Activated CD8-positive, alpha-beta memory T cell treated with anti-CD3 and anti-CD28 coated beads, Interleukin-2, amount 10 ng/mL, durations not matched to agents 7 days and 5 days (primary cell): Measurements from ENCODE around the gene HCCS. TPM values are rescaled to one million over a fixed set of nuclear protein-coding genes. Genes with fewer than 3 reads are reported as not detected.
"Not testable (repeated sequence)": the region's sequence is repeated elsewhere in the genome, so short reads cannot be mapped to it uniquely, and the experiment has no call there.

ENCODE experiments used
- ATAC-seq: fragments of 150-1000 bp; cut with Tn5 transposase; one replicate; pipeline ENCODE4 v1.10.0; 2021; ENCODE audit warnings: moderate library complexity
- CTCF ChIA-PET: fragments of 350-600 bp; sonication (Branson Sonifier 250); formaldehyde crosslinking; loops from one replicate; lab custom pipeline; 2021; ENCODE audit warnings: antibody characterized with exemption; lab: Charles Lee
- DNase-seq: peaks from one replicate; pipeline ENCODE4 v3.0.0-alpha.2; 2020
- H3K27ac Mint-ChIP-seq: one replicate; pipeline ENCODE4 v1.8.0; 2021; ENCODE audit warnings: mild to moderate bottlenecking, mixed read lengths
- H3K27me3 Mint-ChIP-seq: one replicate; pipeline ENCODE4 v1.8.0; 2021; ENCODE audit warnings: mixed read lengths
- H3K36me3 Mint-ChIP-seq: one replicate; pipeline ENCODE4 v1.8.0; 2021; ENCODE audit warnings: mild to moderate bottlenecking, mixed read lengths
- H3K4me1 Mint-ChIP-seq: one replicate; pipeline ENCODE4 v1.8.0; 2021; ENCODE audit warnings: mixed read lengths
- H3K4me3 Mint-ChIP-seq: one replicate; pipeline ENCODE4 v1.8.0; 2021; ENCODE audit warnings: mild to moderate bottlenecking, moderate library complexity, mixed read lengths
- H3K9me3 Mint-ChIP-seq: one replicate; pipeline ENCODE4 v1.8.0; 2022; ENCODE audit warnings: low read depth, mixed read lengths
- total RNA-seq, 2 experiments: library from RNA; stranded (reverse); gene quantifications; one replicate each; pipeline ENCODE4 v1.2.3, GENCODE V29; 2021

HCCS gene
- total RNA-seq, 2 experiments from 2014 or later, result 18.9 to 25.9 TPM

DNA sequence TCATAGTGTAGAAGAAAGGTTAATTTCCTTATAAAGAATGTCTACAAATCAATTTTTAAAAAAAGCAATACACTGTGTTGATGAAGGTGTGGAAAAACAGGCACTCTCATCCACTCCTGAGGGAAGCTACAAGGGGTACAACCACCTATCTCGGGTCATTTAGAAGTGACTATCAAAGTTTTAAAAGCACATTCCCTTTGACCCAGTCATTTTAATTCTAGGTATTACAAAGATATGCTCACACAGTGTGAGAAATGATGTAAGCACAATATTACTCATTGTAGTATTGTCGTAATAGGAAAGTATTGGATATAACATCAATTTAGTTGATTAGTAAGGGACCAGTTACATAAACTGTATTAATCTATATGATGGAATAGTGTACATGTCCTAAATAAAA lies 7.4 kb upstream of the HCCS start:
- H3K4me3 Mint-ChIP-seq, result no peak overlapping the region
- peak; percentile 27 for ATAC-seq
- peaks cover 5% of the 10 kb centered on the region for H3K36me3 Mint-ChIP-seq
- no peak overlapping the region for H3K27ac Mint-ChIP-seq
- no peaks in the 10 kb centered on the region for H3K9me3 Mint-ChIP-seq
- H3K27me3 Mint-ChIP-seq, result no peaks in the 10 kb centered on the region
- H3K4me1 Mint-ChIP-seq, result peaks cover 10% of the 10 kb centered on the region
- CTCF ChIA-PET, result no interaction called here
- DNase-seq, result no peak

DNA sequence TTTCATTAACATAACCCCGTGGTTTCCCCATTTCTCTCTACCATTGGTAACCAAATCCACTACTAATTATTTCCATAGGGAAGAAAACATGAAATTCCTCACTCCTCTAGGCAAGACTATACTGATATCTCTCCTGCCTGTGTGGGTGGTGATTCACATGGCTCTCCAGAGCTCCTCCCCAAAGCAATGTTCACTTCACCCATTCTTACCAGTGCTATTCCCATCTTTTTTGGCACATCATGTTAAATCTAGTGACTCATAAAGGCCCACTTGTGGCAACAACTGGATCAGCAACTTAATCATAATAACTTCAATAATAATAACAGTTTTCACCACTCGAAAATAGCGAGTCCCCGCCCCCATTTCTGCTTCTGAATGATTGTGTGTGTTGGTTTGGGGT lies 6.1 kb upstream of the HCCS start:
- H3K36me3 Mint-ChIP-seq, result peaks cover 5% of the 10 kb centered on the region
- no peak overlapping the region for H3K27ac Mint-ChIP-seq
- CTCF ChIA-PET, result no interaction called here
- DNase-seq (no peak), ATAC-seq (no peak)
- peaks cover 10% of the 10 kb centered on the region for H3K4me1 Mint-ChIP-seq
- H3K9me3 Mint-ChIP-seq, result no peaks in the 10 kb centered on the region
- H3K4me3 Mint-ChIP-seq, result no peak overlapping the region
- no peaks in the 10 kb centered on the region for H3K27me3 Mint-ChIP-seq

DNA sequence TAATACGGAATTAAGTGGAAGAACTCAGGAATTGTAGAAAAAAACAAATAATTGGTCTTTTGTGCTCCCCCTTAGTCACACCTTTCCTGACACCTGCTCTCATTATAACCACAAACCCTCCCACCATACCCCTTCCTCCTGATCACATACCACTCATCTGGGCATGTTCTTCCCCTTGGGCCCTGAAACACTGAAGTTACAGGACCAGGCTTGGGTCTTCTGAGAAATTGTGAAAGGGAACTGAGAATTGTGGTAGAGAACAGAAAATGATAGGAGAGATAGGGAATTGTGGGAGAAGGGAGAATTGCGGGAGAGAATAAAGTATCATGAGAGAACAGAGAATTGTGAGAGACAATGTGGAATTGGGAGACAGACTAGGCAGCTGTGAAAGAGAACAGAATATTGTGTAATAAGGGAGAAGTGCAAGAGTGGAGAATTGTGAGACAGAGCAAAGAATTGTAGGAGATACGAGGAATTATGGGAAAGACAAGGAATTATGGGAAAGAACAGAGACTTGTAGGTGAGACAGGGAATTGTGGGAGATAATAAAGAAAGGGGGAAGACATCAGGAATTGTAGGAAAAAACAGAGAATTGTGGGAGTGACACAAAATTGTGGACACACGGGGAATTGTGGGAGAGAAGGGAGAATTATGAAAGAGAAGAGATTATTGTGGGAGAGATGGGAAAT lies 2.7 kb upstream of the HCCS start:
- DNase-seq, result no peak
- no peak overlapping the region for H3K4me3 Mint-ChIP-seq
- no peak for ATAC-seq
- H3K4me1 Mint-ChIP-seq, result peaks cover 15% of the 10 kb centered on the region
- no peak overlapping the region for H3K27ac Mint-ChIP-seq
- peaks cover 7% of the 10 kb centered on the region for H3K36me3 Mint-ChIP-seq
- CTCF ChIA-PET, result no interaction called here
- H3K9me3 Mint-ChIP-seq, result no peaks in the 10 kb centered on the region
- H3K27me3 Mint-ChIP-seq, result no peaks in the 10 kb centered on the region

DNA sequence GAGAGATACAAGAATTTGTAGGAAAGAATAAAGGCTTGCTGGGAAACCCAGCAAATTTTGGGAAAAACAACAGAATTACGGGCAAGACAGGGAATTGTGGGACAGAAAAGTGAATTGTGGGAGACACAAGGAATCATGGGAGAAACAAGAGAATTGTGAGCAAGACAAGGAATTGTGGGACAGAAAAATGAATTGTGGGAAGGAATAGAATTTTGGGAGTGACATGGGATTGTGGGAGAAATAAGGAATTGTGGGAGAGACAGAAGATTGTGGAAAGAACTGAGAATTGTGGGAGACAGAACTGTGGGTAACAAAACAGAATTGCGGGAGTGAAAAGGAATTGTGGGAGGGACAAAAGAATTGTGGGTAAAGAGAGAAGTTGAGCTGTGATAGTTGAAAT lies 1.2 kb upstream of the HCCS start:
- peaks cover 21% of the 10 kb centered on the region for H3K4me1 Mint-ChIP-seq
- no peak for DNase-seq
- H3K27me3 Mint-ChIP-seq, result no peaks in the 10 kb centered on the region
- CTCF ChIA-PET, result no interaction called here
- no peak overlapping the region for H3K4me3 Mint-ChIP-seq
- peaks cover 11% of the 10 kb centered on the region for H3K36me3 Mint-ChIP-seq
- H3K9me3 Mint-ChIP-seq, result no peaks in the 10 kb centered on the region
- no peak overlapping the region for H3K27ac Mint-ChIP-seq
- no peak for ATAC-seq

DNA sequence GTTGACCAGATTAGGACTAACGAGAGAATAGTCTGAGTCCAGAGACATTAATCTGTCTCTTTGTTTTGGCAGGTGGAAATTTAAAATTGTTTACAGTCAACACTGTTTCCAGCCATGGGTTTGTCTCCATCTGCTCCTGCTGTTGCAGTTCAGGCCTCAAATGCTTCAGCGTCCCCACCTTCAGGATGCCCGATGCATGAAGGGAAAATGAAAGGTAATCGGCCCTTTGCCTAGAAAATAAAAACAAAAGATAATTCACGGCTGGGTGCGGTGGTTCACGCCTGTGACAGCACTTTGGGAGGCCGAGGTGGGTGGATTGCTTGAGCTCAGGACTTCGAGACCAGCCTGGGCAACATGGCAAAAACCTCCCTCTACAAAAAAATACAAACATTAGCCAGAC lies 815 bp downstream of the HCCS start:
- no peak overlapping the region for H3K4me3 Mint-ChIP-seq
- no peaks in the 10 kb centered on the region for H3K9me3 Mint-ChIP-seq
- no peak for DNase-seq
- H3K4me1 Mint-ChIP-seq, result peaks cover 22% of the 10 kb centered on the region
- peaks cover 13% of the 10 kb centered on the region for H3K36me3 Mint-ChIP-seq
- no peak for ATAC-seq
- CTCF ChIA-PET, result no interaction called here
- no peaks in the 10 kb centered on the region for H3K27me3 Mint-ChIP-seq
- H3K27ac Mint-ChIP-seq, result no peak overlapping the region

DNA sequence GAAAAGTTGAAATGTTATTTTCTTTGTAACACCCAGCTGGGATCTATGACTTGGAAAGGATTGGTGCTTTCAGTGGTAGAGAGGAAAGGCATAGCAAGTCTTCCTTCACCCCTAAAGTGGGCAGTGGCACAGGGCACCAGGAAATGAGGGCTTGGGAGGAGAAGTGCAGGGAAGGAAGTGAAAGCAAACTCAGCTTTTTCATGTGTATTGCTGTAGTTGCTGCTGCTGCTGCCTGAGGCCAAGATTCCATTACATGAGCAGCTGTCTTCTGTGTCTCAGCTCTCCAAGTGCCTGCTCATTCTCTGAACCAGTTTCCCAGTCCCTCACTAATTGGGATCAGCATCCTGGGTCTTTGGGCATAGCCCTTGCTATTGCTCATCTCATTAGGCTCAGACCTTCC lies 2.6 kb downstream of the HCCS start:
- Mint-ChIP-seq H3K27ac (peak overlapping the region; percentile 83), H3K4me3 (peak overlapping the region; percentile 33), H3K27me3 (no peaks in the 10 kb centered on the region)

DNA sequence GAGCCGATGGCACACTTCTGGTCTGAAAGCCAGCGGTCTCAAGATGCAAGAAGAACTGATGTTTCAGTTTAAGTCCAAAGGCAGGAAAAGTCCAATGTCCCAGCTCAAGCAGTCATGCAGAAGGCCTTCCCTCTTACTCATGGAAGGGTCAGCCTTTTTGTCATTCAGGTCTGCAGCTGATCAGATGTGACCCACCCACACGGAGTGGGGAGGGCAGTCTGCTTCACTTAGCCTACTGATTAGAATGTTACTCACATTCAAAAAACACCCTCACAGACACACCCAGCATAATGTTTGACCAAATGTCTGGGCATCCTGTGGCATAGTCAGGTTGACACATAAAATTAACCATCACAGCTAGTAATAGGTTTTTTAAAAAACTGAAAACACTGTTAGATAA lies 6.6 kb downstream of the HCCS start:
- CTCF ChIA-PET, result no interaction called here
- H3K4me1 Mint-ChIP-seq, result peaks cover 16% of the 10 kb centered on the region

More for the DNA sequence above, 2.6 kb downstream of the HCCS start:
- DNase-seq (no peak), ATAC-seq (no peak)
- CTCF ChIA-PET, result interaction anchor here (1.4 kb wide), 1 partner anchor 923 kb away, joined by 3 read pairs; no protein-coding TSS in a partner anchor
- H3K36me3 Mint-ChIP-seq, result peaks cover 20% of the 10 kb centered on the region
- H3K9me3 Mint-ChIP-seq, result no peaks in the 10 kb centered on the region
- peaks cover 22% of the 10 kb centered on the region for H3K4me1 Mint-ChIP-seq

DNA sequence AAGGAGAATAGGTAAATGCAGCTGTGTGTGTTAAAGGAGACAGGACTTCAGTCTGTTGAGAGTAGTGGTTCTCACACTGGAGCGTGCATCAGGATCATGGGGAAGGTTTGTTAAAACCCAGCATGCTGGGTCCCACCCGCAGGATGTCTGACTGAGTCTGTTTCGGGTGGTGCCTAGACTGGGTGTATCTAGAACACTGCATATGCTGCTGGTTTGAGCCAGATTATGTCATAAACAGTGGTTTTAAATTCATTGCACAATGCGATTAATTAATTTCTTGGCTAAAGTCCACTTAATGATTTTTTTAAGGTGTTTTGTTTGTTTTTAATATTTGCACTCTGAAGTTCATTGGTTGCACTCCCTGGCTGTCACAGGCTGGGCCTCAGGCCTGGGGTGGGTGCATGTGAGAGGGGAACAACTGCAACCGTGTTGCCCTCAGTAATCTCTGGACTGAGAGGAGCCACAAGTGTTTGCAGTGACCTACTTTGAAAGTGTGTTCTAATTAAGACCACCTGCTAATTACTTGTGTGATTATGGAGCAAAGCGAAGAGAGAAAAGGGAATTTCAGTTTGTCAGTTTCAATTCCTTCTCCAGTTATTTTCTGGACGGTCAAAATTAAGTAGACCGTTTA lies 8.3 kb downstream of the HCCS start:
- no peaks in the 10 kb centered on the region for H3K27me3 Mint-ChIP-seq
- H3K36me3 Mint-ChIP-seq, result peaks cover 26% of the 10 kb centered on the region
- CTCF ChIA-PET, result no interaction called here
- H3K9me3 Mint-ChIP-seq, result no peaks in the 10 kb centered on the region
- no peak overlapping the region for H3K4me3 Mint-ChIP-seq
- no peak overlapping the region for H3K27ac Mint-ChIP-seq
- peaks cover 2% of the 10 kb centered on the region for H3K4me1 Mint-ChIP-seq
- no peak for DNase-seq
- no peak for ATAC-seq

More for the DNA sequence above, 6.6 kb downstream of the HCCS start:
- no peaks in the 10 kb centered on the region for H3K27me3 Mint-ChIP-seq
- H3K9me3 Mint-ChIP-seq, result no peaks in the 10 kb centered on the region
- H3K4me3 Mint-ChIP-seq, result no peak overlapping the region
- ATAC-seq (no peak), DNase-seq (no peak)
- no peak overlapping the region for H3K27ac Mint-ChIP-seq
- H3K36me3 Mint-ChIP-seq, result peaks cover 33% of the 10 kb centered on the region

DNA sequence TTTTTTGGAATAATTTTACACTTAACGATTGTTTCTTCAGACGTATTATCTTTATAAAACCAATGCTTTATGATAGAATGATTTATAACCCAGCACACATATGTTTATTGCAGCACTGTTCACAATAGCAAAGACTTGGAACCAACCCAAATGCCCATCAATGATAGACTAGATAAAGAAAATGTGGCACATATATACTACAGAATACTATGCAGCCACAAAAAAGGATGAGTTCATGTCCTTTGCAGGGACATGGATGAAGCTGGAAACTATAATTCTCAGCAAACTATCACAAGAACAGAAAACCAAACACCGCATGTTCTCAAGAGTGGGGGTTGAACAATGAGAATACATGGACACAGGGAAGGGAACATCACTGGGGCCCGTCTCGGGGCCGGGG lies 12.0 kb downstream of the HCCS start:
- H3K9me3 Mint-ChIP-seq, ATAC-seq, H3K4me1 Mint-ChIP-seq, H3K27ac Mint-ChIP-seq, H3K27me3 Mint-ChIP-seq, CTCF ChIA-PET, H3K4me3 Mint-ChIP-seq, DNase-seq: not testable (repeated sequence)
- H3K36me3 Mint-ChIP-seq, result peaks cover 16% of the 10 kb centered on the region

DNA sequence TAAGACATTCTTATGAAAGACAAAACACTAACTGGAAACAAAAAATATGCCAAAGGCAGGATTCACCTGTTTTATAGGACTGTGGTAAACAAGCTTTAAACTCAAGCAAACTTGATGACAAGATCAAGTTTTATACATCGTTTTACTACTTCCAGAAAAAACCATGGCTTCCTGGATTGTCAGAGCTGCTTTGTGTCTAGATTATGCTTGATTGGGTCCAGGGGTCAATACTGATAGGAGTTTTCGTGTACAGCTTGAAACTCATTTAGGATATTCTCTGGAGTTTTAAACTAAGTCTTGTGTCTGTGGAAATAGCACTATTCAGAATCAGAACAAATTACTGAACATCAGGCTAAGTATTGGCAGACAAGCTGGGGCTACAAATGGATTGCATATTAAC lies 13.0 kb downstream of the HCCS start:
- Mint-ChIP-seq H3K4me3 (no peak overlapping the region), H3K36me3 (peaks cover 12% of the 10 kb centered on the region), H3K27me3 (no peaks in the 10 kb centered on the region), H3K27ac (no peak overlapping the region), H3K4me1 (no peaks in the 10 kb centered on the region), H3K9me3 (no peaks in the 10 kb centered on the region)
- ATAC-seq (no peak), DNase-seq (no peak)
- CTCF ChIA-PET, result no interaction called here

DNA sequence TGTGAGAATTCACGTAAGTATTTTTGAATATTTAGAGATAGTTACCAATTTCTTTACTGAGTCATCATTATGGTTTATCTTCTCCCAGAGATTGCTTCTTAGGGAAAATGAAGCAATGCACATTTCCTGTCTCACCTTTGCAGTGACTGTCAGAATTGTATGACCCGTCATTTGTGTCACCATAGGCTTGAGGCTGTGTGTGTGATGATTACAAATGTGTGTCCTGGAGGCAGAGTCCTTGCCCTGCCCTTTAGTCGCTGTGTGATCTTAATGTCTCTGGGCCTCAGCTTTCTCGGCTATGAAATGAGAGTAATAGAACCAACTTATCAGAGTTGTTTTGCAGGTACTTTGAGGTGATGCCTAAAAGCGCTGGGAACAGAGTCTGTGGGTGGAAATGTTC lies 13.9 kb downstream of the HCCS start:
- DNase-seq, result no peak
- CTCF ChIA-PET, result no interaction called here
- no peak overlapping the region for H3K4me3 Mint-ChIP-seq
- H3K36me3 Mint-ChIP-seq, result peaks cover 11% of the 10 kb centered on the region
- no peaks in the 10 kb centered on the region for H3K27me3 Mint-ChIP-seq
- no peak for ATAC-seq
- no peaks in the 10 kb centered on the region for H3K9me3 Mint-ChIP-seq
- H3K27ac Mint-ChIP-seq, result no peak overlapping the region
- H3K4me1 Mint-ChIP-seq, result no peaks in the 10 kb centered on the region

DNA sequence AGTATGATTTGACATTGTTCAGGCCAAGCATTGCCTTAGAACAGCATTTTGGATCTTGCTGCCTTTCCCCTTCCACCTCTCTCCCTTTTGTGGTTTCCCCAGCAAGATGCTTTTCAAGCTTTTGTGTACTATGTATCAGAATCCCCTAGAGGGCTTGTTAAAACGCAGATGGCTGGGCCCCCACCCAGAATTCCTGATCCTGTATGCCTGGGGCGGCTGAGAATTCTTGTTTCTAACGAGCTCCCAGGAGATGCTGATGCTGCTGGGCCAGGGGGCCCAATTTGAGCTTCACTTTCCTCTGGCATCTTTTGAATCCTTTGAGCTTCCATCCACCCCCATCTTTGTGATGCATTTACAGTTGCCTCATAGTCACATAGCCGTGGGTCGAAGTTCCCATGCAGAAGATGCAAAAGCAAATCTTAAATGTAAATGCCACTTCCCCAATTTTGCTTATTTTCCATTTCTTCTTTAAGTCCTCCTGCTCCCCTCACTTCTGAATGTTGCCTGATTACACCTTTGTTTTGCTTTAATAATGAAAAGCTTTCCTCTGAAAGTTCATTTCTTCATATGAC lies 18.5 kb downstream of the HCCS start:
- no peaks in the 10 kb centered on the region for H3K9me3 Mint-ChIP-seq
- DNase-seq, result no peak
- ATAC-seq, result no peak
- H3K4me3 Mint-ChIP-seq, result no peak overlapping the region
- H3K27ac Mint-ChIP-seq, result no peak overlapping the region
- no peaks in the 10 kb centered on the region for H3K27me3 Mint-ChIP-seq
- CTCF ChIA-PET, result no interaction called here
- H3K4me1 Mint-ChIP-seq, result no peaks in the 10 kb centered on the region
- no peaks in the 10 kb centered on the region for H3K36me3 Mint-ChIP-seq

DNA sequence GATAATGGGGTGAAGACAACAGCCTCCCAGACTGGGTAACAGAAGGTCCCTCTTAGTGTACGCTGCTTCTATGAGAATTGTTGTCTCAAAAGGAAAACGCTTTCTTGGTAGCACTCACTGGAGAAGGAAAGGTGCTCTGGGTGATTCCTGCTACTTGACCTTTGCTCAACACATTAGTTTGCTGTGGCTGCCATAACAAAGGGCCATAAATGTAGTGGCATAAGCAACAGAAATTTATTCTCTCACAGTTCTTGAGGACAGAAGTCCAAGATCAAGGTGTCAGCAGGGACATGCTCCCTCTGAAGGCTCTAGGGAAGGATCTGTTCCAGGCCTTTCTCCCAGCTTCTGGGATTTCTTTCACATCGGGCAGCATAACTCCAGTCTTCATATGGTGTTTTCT lies 19.0 kb downstream of the HCCS start:
- no peak overlapping the region for H3K4me3 Mint-ChIP-seq
- DNase-seq (no peak), ATAC-seq (no peak)
- no peaks in the 10 kb centered on the region for H3K27me3 Mint-ChIP-seq
- H3K4me1 Mint-ChIP-seq, result no peaks in the 10 kb centered on the region
- CTCF ChIA-PET, result no interaction called here
- H3K9me3 Mint-ChIP-seq, result no peaks in the 10 kb centered on the region
- H3K27ac Mint-ChIP-seq, result no peak overlapping the region
- no peaks in the 10 kb centered on the region for H3K36me3 Mint-ChIP-seq

DNA sequence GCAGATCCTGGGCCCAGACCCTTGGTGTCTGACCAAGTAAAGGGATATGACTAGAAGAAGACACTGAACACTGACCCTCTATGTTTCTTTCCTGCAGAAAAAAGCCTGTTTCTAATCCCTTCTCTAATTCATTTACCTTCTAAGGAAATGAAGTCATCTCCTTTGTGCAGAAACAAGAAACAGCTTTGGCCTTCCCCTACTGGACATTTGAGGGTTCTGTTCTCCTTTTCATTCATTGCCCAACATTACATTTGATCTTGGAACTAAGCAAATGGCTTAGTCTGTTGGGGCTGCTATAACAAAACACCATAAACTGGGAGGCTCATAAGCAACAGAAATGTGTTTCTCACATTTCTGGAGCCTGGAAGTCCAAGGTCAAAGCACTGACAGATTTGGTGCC lies 20.0 kb downstream of the HCCS start:
- Mint-ChIP-seq H3K27me3 (no peaks in the 10 kb centered on the region), H3K27ac (no peak overlapping the region), H3K9me3 (no peaks in the 10 kb centered on the region), H3K4me1 (no peaks in the 10 kb centered on the region), H3K4me3 (no peak overlapping the region), H3K36me3 (no peaks in the 10 kb centered on the region)
- ATAC-seq, result no peak
- CTCF ChIA-PET, result no interaction called here
- DNase-seq, result no peak
